ENCODE results near the gene NFIX.
A peak's percentile ranks its signal among the peaks of the same experiment; 100 is the strongest.

NFIX gene

DNA sequence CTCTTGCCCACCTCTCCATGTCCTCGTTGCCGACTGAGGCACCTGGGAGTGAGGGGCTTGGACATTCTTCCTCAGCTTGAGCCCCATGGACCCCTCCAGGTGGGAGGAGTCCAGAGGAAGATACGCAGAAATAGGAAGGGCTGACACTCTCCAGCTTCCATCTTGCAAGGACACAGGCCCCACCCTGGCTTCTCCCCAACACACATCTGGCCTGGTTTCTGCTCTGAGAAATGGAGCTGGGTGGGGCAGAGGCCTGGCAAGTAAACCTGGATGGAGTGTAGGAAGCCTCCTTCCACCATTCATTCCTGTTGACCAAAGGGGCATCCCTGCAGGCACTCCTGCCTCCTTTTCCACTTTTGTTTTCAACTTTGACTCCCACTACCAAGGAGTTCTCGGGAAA is 50.5 kb downstream of the NFIX start:
- Histone ChIP-seq H2AFZ (ENCODE audit: low read depth) (no peak overlapping the region), H3K4me3 (IDR thresholded peaks at IDR 0.05; ENCODE audit: insufficient read depth, low read depth, low read length) (no peak overlapping the region), H3K27me3 (ENCODE audit: insufficient read depth, low read depth) (peaks cover 18% of the 10 kb centered on the region), H3K4me2 (no peak overlapping the region), H4K20me1 (ENCODE audit: insufficient read depth) (no peaks in the 10 kb centered on the region), H3K27ac (no peak overlapping the region), H3K36me3 (ENCODE audit: insufficient read depth) (no peaks in the 10 kb centered on the region), H3K4me1 (ENCODE audit: low read depth, poor library complexity, severe bottlenecking) (peaks cover under 1% of the 10 kb centered on the region), H3K9ac (no peak overlapping the region), H3K79me2 (ENCODE audit: insufficient read depth, low read depth) (no peaks in the 10 kb centered on the region)
- TF ChIP-seq, protein P1, sequence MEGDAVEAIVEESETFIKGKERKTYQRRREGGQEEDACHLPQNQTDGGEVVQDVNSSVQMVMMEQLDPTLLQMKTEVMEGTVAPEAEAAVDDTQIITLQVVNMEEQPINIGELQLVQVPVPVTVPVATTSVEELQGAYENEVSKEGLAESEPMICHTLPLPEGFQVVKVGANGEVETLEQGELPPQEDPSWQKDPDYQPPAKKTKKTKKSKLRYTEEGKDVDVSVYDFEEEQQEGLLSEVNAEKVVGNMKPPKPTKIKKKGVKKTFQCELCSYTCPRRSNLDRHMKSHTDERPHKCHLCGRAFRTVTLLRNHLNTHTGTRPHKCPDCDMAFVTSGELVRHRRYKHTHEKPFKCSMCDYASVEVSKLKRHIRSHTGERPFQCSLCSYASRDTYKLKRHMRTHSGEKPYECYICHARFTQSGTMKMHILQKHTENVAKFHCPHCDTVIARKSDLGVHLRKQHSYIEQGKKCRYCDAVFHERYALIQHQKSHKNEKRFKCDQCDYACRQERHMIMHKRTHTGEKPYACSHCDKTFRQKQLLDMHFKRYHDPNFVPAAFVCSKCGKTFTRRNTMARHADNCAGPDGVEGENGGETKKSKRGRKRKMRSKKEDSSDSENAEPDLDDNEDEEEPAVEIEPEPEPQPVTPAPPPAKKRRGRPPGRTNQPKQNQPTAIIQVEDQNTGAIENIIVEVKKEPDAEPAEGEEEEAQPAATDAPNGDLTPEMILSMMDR (conservative IDR thresholded peaks at IDR 0.05; ENCODE audit: low read depth, low read length), result no peak

DNA sequence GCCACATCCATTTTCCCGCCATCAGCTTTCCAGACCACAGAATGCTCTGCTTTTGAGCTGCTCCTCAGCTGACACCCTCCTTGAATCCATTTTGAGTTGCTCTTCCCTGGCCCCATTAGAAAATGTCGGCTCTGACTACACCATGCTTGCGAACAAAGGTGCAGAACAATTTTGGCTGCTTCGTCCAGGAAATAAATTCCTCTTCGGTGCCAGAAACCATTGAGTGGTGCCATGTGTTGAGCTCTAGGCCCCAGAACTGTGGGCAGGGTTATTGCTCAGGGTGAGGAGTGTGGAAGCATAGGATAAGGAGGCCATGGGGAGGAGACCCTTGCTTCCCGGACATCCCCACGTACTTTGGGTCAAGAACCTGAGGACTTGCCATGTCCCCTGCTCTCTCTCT is 52.1 kb downstream of the NFIX start:
- H2AFZ ChIP-seq (ENCODE audit: low read depth), result no peak overlapping the region
- H4K20me1 ChIP-seq (ENCODE audit: insufficient read depth), result no peaks in the 10 kb centered on the region
- H3K4me2 ChIP-seq, result no peak overlapping the region
- H3K4me1 ChIP-seq (ENCODE audit: low read depth, poor library complexity, severe bottlenecking), result peaks cover 12% of the 10 kb centered on the region
- peaks cover 27% of the 10 kb centered on the region for H3K27me3 ChIP-seq (ENCODE audit: insufficient read depth, low read depth)
- H3K27ac ChIP-seq, result no peak overlapping the region
- H3K9ac ChIP-seq, result no peak overlapping the region
- no peaks in the 10 kb centered on the region for H3K79me2 ChIP-seq (ENCODE audit: insufficient read depth, low read depth)
- TF ChIP-seq, protein P1 (conservative IDR thresholded peaks at IDR 0.05; ENCODE audit: low read depth, low read length), result no peak
- H3K4me3 ChIP-seq (IDR thresholded peaks at IDR 0.05; ENCODE audit: insufficient read depth, low read depth, low read length), result no peak overlapping the region
- no peaks in the 10 kb centered on the region for H3K36me3 ChIP-seq (ENCODE audit: insufficient read depth)

DNA sequence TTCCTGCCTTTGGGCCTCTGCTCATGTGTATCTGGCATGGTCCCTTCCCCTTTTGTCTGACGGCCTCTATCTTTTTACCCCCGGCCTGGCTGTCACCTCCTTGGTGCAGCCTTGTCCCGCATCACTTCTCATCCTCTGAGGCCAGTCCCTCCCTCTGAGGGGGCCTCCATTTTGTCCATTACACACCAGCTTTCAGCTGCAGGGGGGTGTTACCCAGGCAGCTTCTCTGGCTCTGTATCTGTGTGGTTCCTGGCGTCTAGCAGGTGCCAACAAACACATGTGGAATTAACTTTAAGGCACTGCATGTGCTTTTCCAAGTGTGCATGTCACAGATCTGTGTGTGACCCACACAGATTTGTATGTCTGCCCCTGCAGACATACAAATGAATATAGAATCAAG is 55.0 kb downstream of the NFIX start:
- H3K4me2 ChIP-seq, result no peak overlapping the region
- TF ChIP-seq, protein P1 (conservative IDR thresholded peaks at IDR 0.05; ENCODE audit: low read depth, low read length), result no peak
- H3K27me3 ChIP-seq (ENCODE audit: insufficient read depth, low read depth), result peaks cover 43% of the 10 kb centered on the region
- H3K9ac ChIP-seq, result no peak overlapping the region
- H4K20me1 ChIP-seq (ENCODE audit: insufficient read depth), result no peaks in the 10 kb centered on the region
- H3K79me2 ChIP-seq (ENCODE audit: insufficient read depth, low read depth), result no peaks in the 10 kb centered on the region
- no peak overlapping the region for H3K4me3 ChIP-seq (IDR thresholded peaks at IDR 0.05; ENCODE audit: insufficient read depth, low read depth, low read length)
- H3K36me3 ChIP-seq (ENCODE audit: insufficient read depth), result no peaks in the 10 kb centered on the region
- peaks cover 12% of the 10 kb centered on the region for H3K4me1 ChIP-seq (ENCODE audit: low read depth, poor library complexity, severe bottlenecking)
- H2AFZ ChIP-seq (ENCODE audit: low read depth), result no peak overlapping the region
- H3K27ac ChIP-seq, result no peak overlapping the region

DNA sequence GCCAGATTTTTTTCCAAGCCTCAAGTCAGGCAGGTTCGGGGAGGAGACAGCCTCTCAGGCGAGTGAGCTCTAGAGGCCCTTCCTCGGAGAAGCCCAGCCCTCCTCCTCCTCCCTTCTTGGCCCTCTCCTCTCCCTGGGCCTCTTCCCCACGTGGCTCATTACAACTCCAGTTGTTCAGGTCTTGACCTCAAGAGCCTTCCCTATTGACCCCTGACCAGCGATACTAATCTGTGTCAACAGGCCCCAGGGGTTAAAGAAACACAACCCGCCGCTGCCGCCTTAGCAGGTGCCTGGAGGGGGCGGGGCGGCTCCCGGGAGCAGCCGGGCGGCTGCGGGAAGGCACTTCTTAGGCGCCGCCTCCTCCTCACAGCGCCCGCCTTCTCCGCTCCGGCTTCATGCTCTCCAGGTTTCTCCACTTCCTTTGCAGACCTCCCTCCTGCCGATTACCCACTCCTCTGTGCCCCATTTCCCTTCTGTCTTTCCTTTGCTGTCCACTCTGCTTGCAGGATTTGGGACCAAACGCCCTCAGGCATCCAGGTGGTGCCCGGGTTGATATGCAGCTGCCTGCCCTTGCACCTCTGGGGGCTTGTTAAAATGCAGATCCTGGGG is 56.4 kb downstream of the NFIX start:
- H3K27me3 ChIP-seq (ENCODE audit: insufficient read depth, low read depth), result peaks cover 51% of the 10 kb centered on the region
- TF ChIP-seq, protein P1 (conservative IDR thresholded peaks at IDR 0.05; ENCODE audit: low read depth, low read length), result no peak

More for the DNA sequence above, 56.4 kb downstream of the NFIX start:
- peak overlapping the region; percentile 78 for H3K4me2 ChIP-seq
- no peaks in the 10 kb centered on the region for H3K79me2 ChIP-seq (ENCODE audit: insufficient read depth, low read depth)
- H3K4me1 ChIP-seq (ENCODE audit: low read depth, poor library complexity, severe bottlenecking), result peaks cover 12% of the 10 kb centered on the region
- no peaks in the 10 kb centered on the region for H4K20me1 ChIP-seq (ENCODE audit: insufficient read depth)
- no peak overlapping the region for H3K4me3 ChIP-seq (IDR thresholded peaks at IDR 0.05; ENCODE audit: insufficient read depth, low read depth, low read length)
- no peak overlapping the region for H3K27ac ChIP-seq
- peak overlapping the region; percentile 73 for H2AFZ ChIP-seq (ENCODE audit: low read depth)
- H3K36me3 ChIP-seq (ENCODE audit: insufficient read depth), result no peaks in the 10 kb centered on the region
- no peak overlapping the region for H3K9ac ChIP-seq
